Stimulated activated naive CD8-positive, alpha-beta T cell treated with anti-CD3 and anti-CD28 coated beads, Interleukin-15, amount 100 ng/mL, for 72 hours (primary cell): ENCODE data around the gene C17orf114.
A peak's percentile ranks its signal among the peaks of the same experiment; 100 is the strongest.
"Not testable (repeated sequence)": the region's sequence is repeated elsewhere in the genome, so short reads cannot be mapped to it uniquely, and the experiment has no call there.

Experiments
- ATAC-seq: fragments of 150-1000 bp; cut with Tn5 transposase; 2 replicates; pipeline ENCODE4 v1.10.0; 2021; ENCODE audit warnings: mild to moderate bottlenecking, moderate library complexity
- DNase-seq, 2 donors: peaks; one replicate each; pipeline ENCODE4 v3.0.0; 2021 to 2022
- H3K27ac Mint-ChIP-seq, 2 donors: one replicate each; pipeline ENCODE4 v1.8.0; 2022; ENCODE audit warnings: mild to moderate bottlenecking in 2 of 2, mixed read lengths in 2 of 2, moderate library complexity in 2 of 2
- H3K27me3 Mint-ChIP-seq: one replicate; pipeline ENCODE4 v1.8.0; 2022; ENCODE audit warnings: mixed read lengths
- H3K4me1 Mint-ChIP-seq: one replicate; pipeline ENCODE4 v1.8.0; 2022; ENCODE audit warnings: mild to moderate bottlenecking, mixed read lengths
- H3K4me3 Mint-ChIP-seq, 2 donors: one replicate each; pipeline ENCODE4 v1.8.0; 2022; ENCODE audit warnings: mild to moderate bottlenecking in 2 of 2, mixed read lengths in 2 of 2, moderate library complexity in 1 of 2
- H3K9me3 Mint-ChIP-seq, 2 donors: one replicate each; pipeline ENCODE4 v1.8.0; 2022; ENCODE audit warnings: mixed read lengths in 2 of 2

C17orf114 gene

DNA sequence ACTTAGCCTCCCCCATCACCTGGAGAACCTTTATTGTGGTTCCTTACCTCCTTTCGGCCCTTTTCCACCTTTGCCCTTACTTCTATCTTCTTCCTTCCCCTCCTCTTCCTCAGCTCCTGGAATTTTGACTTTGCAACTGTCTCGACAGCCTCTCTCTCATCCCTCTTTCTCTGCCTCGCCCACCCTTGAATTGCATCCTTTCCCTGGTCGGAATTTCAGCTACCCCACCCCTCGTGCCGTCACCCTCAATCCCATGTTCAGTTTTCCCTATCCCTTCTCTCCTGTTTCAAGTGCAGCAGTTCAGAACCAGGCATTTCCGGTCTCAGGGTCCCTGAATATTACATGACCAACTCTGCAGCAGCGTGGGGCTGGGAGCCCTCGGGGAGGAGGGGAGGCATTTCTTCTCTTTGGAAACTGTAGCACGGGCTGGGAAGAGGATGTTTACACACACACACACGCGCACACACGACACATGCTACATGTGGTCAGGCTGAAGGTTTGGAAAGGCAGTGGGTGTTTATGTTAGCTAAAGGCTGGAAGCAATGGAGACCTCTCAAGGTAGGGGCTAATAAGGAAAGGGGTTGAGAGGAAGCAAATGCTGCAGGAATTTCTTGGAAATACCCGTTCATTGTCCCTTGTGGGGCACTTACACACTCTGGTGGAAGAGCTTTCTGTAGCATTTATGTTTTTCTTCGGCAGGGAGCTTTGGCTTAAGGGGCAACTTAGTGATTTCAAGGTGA is 32.0 kb upstream of the C17orf114 start:
- peaks cover 39% of the 10 kb centered on the region for H3K4me1 Mint-ChIP-seq
- ATAC-seq (no peak), DNase-seq (no peak)
- peak overlapping the region; percentile 91 to 92 for H3K4me3 Mint-ChIP-seq
- H3K27me3 Mint-ChIP-seq = no peaks in the 10 kb centered on the region
- no peaks in the 10 kb centered on the region for H3K9me3 Mint-ChIP-seq
- H3K27ac Mint-ChIP-seq = peak overlapping the region in 1 of 2 donors; percentile 10

DNA sequence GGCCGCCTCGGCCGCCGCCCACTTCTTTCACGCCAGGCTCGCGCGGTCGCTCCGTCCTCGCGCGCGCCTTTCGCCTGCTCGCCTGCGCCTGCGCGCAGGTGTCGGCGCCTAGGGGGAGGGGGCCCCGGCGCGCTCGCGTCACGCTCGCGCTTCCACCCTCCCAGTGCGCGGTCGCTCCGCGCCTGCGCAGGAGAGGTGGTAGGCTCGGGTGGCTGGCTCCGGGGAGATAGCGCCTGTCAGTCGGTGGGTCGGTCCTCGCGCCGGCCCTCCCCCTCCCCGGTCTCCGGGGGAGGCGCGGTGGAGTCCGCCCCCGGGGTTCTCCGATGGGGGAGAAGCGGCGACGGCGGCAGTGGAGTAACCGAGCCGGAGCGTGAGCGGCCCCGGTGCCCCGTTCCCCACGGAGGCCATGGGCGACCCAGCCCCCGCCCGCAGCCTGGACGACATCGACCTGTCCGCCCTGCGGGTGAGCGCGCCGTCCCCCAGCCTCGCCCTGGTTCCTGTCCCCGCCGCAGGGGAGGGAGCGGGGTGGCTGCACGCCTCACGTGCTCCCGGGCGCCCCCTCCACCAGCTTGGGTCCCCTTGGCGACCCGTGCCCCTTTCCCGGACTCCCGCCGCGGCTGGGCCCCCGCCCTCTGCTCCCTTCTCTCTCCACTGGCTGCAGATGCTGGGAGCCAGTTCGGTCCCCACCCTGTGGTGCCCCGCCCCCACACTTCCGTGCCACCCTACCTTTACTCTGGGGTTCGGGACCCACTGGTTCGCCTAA is 31.2 kb upstream of the C17orf114 start, which contains the start of gene MINK1:
Gene MINK1, plus strand, starts transcription at position 163 of the 763 bp plus-strand sequence. Its CDS starts 244 bp downstream, at position 407.
- Mint-ChIP-seq H3K4me3 (peak within 1 kb of the TSS; percentile 91 to 96), H3K27me3 (no peaks in the 10 kb centered on the region), H3K9me3 (no peaks in the 10 kb centered on the region), H3K27ac (peak within 1 kb of the TSS; percentile 91 to 97), H3K4me1 (peaks cover 36% of the 10 kb centered on the region)
- ATAC-seq (peak; percentile 92), DNase-seq (peak; percentile 89 to 91)

GRCh38 chr17:4832829-4833177 is 30.7 kb upstream of the C17orf114 start:
- peak overlapping the region; percentile 91 to 96 for H3K4me3 Mint-ChIP-seq
- DNase-seq, H3K9me3 Mint-ChIP-seq, H3K27me3 Mint-ChIP-seq: not testable (repeated sequence)
- peak overlapping the region; percentile 91 to 97 for H3K27ac Mint-ChIP-seq
- ATAC-seq = peak; percentile 42
- peaks cover 33% of the 10 kb centered on the region for H3K4me1 Mint-ChIP-seq

- ATAC-seq = no peak
- Mint-ChIP-seq H3K4me1 (no peaks in the 10 kb centered on the region), H3K4me3 (no peak overlapping the region), H3K27ac (no peak overlapping the region), H3K27me3 (no peaks in the 10 kb centered on the region), H3K9me3 (no peaks in the 10 kb centered on the region)
- DNase-seq = no peak
Measured at GRCh38 chr17:4827399-4827798, 25.3 kb upstream of the C17orf114 start.

- H3K9me3 Mint-ChIP-seq = no peaks in the 10 kb centered on the region
- no peak overlapping the region for H3K4me3 Mint-ChIP-seq
- no peaks in the 10 kb centered on the region for H3K27me3 Mint-ChIP-seq
- DNase-seq = no peak
- no peak for ATAC-seq
- no peak overlapping the region for H3K27ac Mint-ChIP-seq
- H3K4me1 Mint-ChIP-seq = no peaks in the 10 kb centered on the region
Measured at GRCh38 chr17:4823373-4824089, 21.4 kb upstream of the C17orf114 start.

DNA sequence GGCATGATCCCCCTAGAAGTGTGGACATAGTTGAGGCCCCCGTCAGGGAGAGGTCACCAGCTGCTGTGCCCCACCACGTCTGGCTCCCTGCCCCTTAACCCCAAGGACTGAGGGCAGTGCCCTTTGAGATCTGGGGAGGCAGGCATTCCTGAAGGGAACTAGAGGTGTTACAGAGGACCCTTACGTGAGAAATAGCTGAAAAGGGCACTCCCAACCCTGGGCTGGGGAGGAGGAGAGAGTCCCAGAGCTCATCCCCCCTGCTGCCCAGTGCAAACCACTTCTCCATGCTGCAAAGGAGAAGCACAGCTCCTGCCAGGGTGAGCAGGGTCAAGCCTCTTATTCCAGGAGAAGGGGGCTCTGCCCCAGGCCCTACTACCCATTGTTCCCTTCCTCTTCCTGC is 20.7 kb upstream of the C17orf114 start:
- ATAC-seq (no peak), DNase-seq (no peak)
- Mint-ChIP-seq H3K4me3 (no peak overlapping the region), H3K4me1 (no peaks in the 10 kb centered on the region), H3K27ac (no peak overlapping the region), H3K27me3 (no peaks in the 10 kb centered on the region), H3K9me3 (no peaks in the 10 kb centered on the region)

- Mint-ChIP-seq H3K9me3 (no peaks in the 10 kb centered on the region), H3K4me3 (no peak overlapping the region)
- no peak for ATAC-seq
Measured at GRCh38 chr17:4818276-4818675, 16.1 kb upstream of the C17orf114 start.

DNA sequence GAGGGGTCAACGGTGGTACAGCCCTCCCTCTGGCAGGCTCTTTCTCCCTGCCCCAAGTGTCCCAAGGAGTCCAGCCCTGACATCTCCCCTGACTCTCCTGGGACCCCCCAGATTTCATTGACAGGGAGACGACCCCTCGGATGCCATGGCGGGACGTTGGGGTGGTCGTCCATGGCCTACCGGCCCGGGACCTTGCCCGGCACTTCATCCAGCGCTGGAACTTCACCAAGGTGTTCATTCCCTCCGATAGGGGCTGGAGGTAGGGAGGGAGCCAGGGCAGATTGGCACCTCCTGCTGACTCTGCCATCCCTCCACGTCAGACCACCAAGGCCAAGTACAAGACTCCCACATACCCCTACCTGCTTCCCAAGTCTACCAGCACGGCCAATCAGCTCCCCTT is 14.7 kb upstream of the C17orf114 start:
- no peak for ATAC-seq
- Mint-ChIP-seq H3K27me3 (no peaks in the 10 kb centered on the region), H3K27ac (peak overlapping the region in 1 of 2 donors; percentile 72), H3K4me1 (no peaks in the 10 kb centered on the region), H3K9me3 (no peaks in the 10 kb centered on the region), H3K4me3 (no peak overlapping the region)
- DNase-seq = no peak

More at GRCh38 chr17:4818276-4818675, 16.1 kb upstream of the C17orf114 start:
- Mint-ChIP-seq H3K27me3 (no peaks in the 10 kb centered on the region), H3K27ac (peak overlapping the region in 1 of 2 donors; percentile 82), H3K4me1 (no peaks in the 10 kb centered on the region)
- no peak for DNase-seq

DNA sequence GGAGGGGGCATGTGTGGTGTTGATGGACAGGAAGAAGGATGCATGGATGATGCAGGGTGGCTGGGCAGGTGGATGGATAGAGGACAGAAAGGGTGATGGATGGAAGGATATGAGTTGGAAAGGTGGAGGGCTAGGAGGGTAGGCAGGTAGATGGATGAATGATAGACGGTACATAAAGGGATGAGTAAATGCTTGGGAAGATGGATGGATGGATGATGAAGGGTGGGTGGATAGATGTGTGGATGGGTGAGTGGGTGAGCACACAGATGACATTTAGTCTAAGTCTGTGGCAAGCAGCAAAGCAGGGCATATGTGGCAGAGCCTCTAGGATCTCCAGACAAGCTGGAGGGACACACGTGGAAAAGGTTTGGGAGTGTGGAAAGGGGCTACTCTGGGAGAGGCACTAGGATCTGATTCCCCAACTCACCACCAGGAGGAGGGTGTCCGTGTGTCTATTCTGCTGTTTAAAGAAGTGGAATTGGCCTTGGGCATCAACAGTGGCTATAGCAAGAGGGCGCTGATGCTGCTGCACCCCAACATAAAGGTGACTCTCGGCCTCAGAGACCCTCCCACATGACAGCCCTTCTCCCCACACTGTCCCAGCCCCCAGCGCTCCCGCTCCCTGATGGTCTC is 13.0 kb upstream of the C17orf114 start:
- DNase-seq = no peak
- no peak for ATAC-seq
- no peaks in the 10 kb centered on the region for H3K4me1 Mint-ChIP-seq
- no peak overlapping the region for H3K4me3 Mint-ChIP-seq
- H3K9me3 Mint-ChIP-seq = no peaks in the 10 kb centered on the region
- no peak overlapping the region for H3K27ac Mint-ChIP-seq
- no peaks in the 10 kb centered on the region for H3K27me3 Mint-ChIP-seq

DNA sequence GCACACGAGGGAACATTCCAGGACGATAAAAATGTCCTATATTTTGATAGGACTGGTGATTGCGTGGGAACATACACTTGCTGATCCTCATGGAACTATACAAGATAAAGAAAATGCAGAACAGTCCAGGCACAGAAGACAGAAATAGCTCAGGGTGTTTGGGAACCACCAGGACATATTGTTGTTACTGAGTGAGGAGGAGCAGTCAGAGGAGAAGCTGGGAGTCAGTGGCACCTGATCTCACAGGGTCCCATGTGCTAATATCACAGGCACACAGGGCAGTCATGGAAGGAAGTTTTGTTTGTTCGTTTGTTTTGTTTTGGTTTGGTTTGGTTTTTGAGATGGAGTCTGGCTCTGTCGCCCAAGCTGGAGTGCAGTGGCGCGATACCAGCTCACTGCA is 10.6 kb upstream of the C17orf114 start:
- H3K27ac Mint-ChIP-seq = no peak overlapping the region
- H3K27me3 Mint-ChIP-seq = no peaks in the 10 kb centered on the region
- DNase-seq (no peak), ATAC-seq (no peak)
- H3K4me1 Mint-ChIP-seq = peaks cover 8% of the 10 kb centered on the region
- H3K9me3 Mint-ChIP-seq = no peaks in the 10 kb centered on the region
- no peak overlapping the region for H3K4me3 Mint-ChIP-seq

- Mint-ChIP-seq H3K27me3 (no peaks in the 10 kb centered on the region), H3K27ac (no peak overlapping the region), H3K4me3 (no peak overlapping the region), H3K9me3 (no peaks in the 10 kb centered on the region), H3K4me1 (peaks cover 11% of the 10 kb centered on the region)
- ATAC-seq (no peak), DNase-seq (no peak)
Measured at GRCh38 chr17:4811471-4811870, 9.3 kb upstream of the C17orf114 start.

DNA sequence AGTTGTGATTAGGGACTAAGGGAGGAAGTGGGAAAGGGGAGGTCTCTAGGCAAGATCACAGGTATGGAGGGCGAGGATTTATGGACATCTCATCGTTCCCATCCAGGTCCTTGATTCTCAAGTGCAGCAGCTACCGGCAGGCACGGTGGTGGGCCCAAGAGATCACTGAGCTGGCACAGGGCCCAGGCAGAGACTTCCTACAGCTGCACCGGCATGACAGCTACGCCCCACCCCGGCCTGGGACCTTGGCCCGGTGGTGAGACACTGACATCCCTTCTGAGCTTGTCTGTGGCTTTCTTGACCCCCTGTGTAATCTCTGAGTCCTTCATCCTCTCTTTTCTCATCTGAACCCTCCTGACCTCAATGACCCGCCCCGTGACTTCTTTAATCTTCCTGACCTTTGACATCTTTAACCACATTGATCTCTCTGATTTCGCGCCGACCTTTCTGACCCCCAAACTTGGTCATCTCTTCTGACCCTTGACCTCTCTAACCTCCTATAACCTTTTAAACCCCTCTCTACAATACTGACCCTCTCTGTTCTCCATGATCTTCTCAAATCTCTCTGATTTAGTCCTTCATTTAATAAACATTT is 8.7 kb upstream of the C17orf114 start:
- H3K27ac Mint-ChIP-seq = no peak overlapping the region
- H3K4me1 Mint-ChIP-seq = peaks cover 17% of the 10 kb centered on the region
- DNase-seq (no peak), ATAC-seq (no peak)
- no peaks in the 10 kb centered on the region for H3K27me3 Mint-ChIP-seq
- no peaks in the 10 kb centered on the region for H3K9me3 Mint-ChIP-seq
- no peak overlapping the region for H3K4me3 Mint-ChIP-seq

DNA sequence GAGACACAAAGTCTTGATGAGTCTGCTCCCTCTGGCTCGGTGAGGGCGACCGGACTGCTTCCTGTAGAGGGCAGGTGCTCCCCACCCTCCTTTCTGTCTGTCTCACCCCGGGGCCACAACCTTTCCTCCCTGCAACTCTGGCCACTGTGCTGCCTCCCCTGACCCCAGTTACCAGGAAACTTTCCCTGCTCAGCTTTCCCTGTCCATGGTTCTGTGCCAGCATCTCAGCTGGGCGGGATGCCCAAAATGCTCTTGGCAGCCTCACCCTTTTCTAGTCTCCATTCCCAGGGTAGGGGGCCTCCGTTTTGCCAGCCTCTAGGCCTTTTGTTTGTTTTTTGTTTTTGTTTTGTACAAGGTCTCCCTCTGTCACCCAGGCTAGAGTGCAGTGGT is 6.2 kb upstream of the C17orf114 start:
- H3K4me1 Mint-ChIP-seq = peaks cover 17% of the 10 kb centered on the region
- no peak overlapping the region for H3K27ac Mint-ChIP-seq
- no peaks in the 10 kb centered on the region for H3K27me3 Mint-ChIP-seq
- ATAC-seq (no peak), DNase-seq (no peak)
- no peaks in the 10 kb centered on the region for H3K9me3 Mint-ChIP-seq
- H3K4me3 Mint-ChIP-seq = peak overlapping the region; percentile 8 to 85

GRCh38 chr17:4807605-4808377 is 5.7 kb upstream of the C17orf114 start:
- H3K4me1 Mint-ChIP-seq = peaks cover 17% of the 10 kb centered on the region

More at GRCh38 chr17:4807605-4808377, 5.7 kb upstream of the C17orf114 start:
- Mint-ChIP-seq H3K9me3 (no peaks in the 10 kb centered on the region), H3K27me3 (no peaks in the 10 kb centered on the region), H3K4me3 (peak overlapping the region; percentile 77 to 85), H3K27ac (peak overlapping the region in 1 of 2 donors; percentile 48)
- ATAC-seq (no peak), DNase-seq (no peak)
